ENCODE results near the gene AUTS2.

AUTS2 gene

GRCh38 chr7:70505468-70505867, 907.2 kb downstream of the AUTS2 start:
- DNase-seq (ENCODE audit: low spot score), result no peak

GRCh38 chr7:70505886-70506285, 907.6 kb downstream of the AUTS2 start:
- no peak for DNase-seq (ENCODE audit: low spot score)

- DNase-seq (ENCODE audit: low spot score), result no peak
Measured at GRCh38 chr7:70506434-70506833, 908.2 kb downstream of the AUTS2 start.

- no peak for DNase-seq (ENCODE audit: low spot score)
Measured at GRCh38 chr7:70512144-70512543, 913.9 kb downstream of the AUTS2 start.

GRCh38 chr7:70512761-70513160, 914.5 kb downstream of the AUTS2 start:
- no peak for DNase-seq (ENCODE audit: low spot score)

GRCh38 chr7:70520611-70521010, 922.3 kb downstream of the AUTS2 start:
- DNase-seq (ENCODE audit: low spot score), result no peak

GRCh38 chr7:70523249-70523988, 925.1 kb downstream of the AUTS2 start:
- DNase-seq (ENCODE audit: low spot score), result no peak

GRCh38 chr7:70523989-70524351, 925.7 kb downstream of the AUTS2 start:
- DNase-seq (ENCODE audit: low spot score), result no peak

- no peak for DNase-seq (ENCODE audit: low spot score)
Measured at GRCh38 chr7:70525991-70526390, 927.7 kb downstream of the AUTS2 start.

GRCh38 chr7:70527520-70528115, 929.3 kb downstream of the AUTS2 start:
- no peak for DNase-seq (ENCODE audit: low spot score)

- no peak for DNase-seq (ENCODE audit: low spot score)
Measured at GRCh38 chr7:70529436-70529835, 931.2 kb downstream of the AUTS2 start.

GRCh38 chr7:70529914-70530585, 931.8 kb downstream of the AUTS2 start:
- DNase-seq (ENCODE audit: low spot score), result no peak

- DNase-seq (ENCODE audit: low spot score), result no peak
Measured at GRCh38 chr7:70533614-70534013, 935.3 kb downstream of the AUTS2 start.

GRCh38 chr7:70539205-70539604, 940.9 kb downstream of the AUTS2 start:
- DNase-seq (ENCODE audit: low spot score), result no peak

- DNase-seq (ENCODE audit: low spot score), result no peak
Measured at GRCh38 chr7:70539617-70540016, 941.3 kb downstream of the AUTS2 start.

GRCh38 chr7:70540641-70541040, 942.4 kb downstream of the AUTS2 start:
- DNase-seq (ENCODE audit: low spot score), result no peak

GRCh38 chr7:70542750-70543376, 944.6 kb downstream of the AUTS2 start:
- no peak for DNase-seq (ENCODE audit: low spot score)

- DNase-seq (ENCODE audit: low spot score), result no peak
Measured at GRCh38 chr7:70544016-70544415, 945.7 kb downstream of the AUTS2 start.

GRCh38 chr7:70545214-70545613, 946.9 kb downstream of the AUTS2 start:
- no peak for DNase-seq (ENCODE audit: low spot score)

GRCh38 chr7:70552141-70552540, 953.9 kb downstream of the AUTS2 start:
- no peak for DNase-seq (ENCODE audit: low spot score)

GRCh38 chr7:70553364-70553763, 955.1 kb downstream of the AUTS2 start:
- DNase-seq (ENCODE audit: low spot score), result no peak

GRCh38 chr7:70554646-70555045, 956.4 kb downstream of the AUTS2 start:
- no peak for DNase-seq (ENCODE audit: low spot score)

GRCh38 chr7:70556761-70557160, 958.5 kb downstream of the AUTS2 start:
- DNase-seq (ENCODE audit: low spot score), result no peak
